HFFc6 (cell line): ENCODE measurements around the gene PNLIPRP1. TPM values are rescaled to one million over a fixed set of nuclear protein-coding genes. Genes with fewer than 3 reads are reported as not detected.

Experiments used
- DNase-seq: peaks from one replicate; pipeline ENCODE4 v3.0.0-alpha.2; 2018
- H3K27ac Mint-ChIP-seq: 2 replicates; pipeline ENCODE4 v1.8.0; 2020; ENCODE audit warnings: mild to moderate bottlenecking, mixed read lengths
- H3K27me3 Mint-ChIP-seq: 2 replicates; pipeline ENCODE4 v1.8.0; 2021; ENCODE audit warnings: mild to moderate bottlenecking, moderate library complexity, mixed read lengths; ENCODE audit not compliant: insufficient read depth
- H3K36me3 Mint-ChIP-seq: 2 replicates; pipeline ENCODE4 v1.8.0; 2021; ENCODE audit warnings: low read depth, mixed read lengths
- H3K4me1 Mint-ChIP-seq: 2 replicates; pipeline ENCODE4 v1.8.0; 2020; ENCODE audit warnings: low read depth, mixed read lengths
- H3K4me3 Mint-ChIP-seq: 2 replicates; pipeline ENCODE4 v1.8.0; 2020; ENCODE audit warnings: mild to moderate bottlenecking, moderate library complexity, mixed read lengths
- H3K9me3 Mint-ChIP-seq: 2 replicates; pipeline ENCODE4 v1.8.0; 2020; ENCODE audit warnings: mild to moderate bottlenecking, mixed read lengths
- CTCF ChIP-seq: fragments of 200-600 bp; sonication (generic); IDR thresholded peaks from 2 replicates; pipeline ENCODE4 v1.5.0; 2021; ENCODE audit warnings: antibody characterized with exemption, mild to moderate bottlenecking
- total RNA-seq, 6 experiments: library from RNA; stranded (reverse); fragmentation: NEBNext Ultra II Directional; extraction: Animal tissue kit (Norgen Biotek cat#: 25700); gene quantifications; 2 replicates in 1 of 6; 3 replicates in 5 of 6; pipeline ENCODE4 v1.2.3, GENCODE V29; 2021

PNLIPRP1 gene
- total RNA-seq, 6 experiments from 2014 or later: not detected

- Mint-ChIP-seq H3K4me3 (no peak overlapping the region), H3K27me3 (peaks cover 5% of the 10 kb centered on the region), H3K4me1 (no peaks in the 10 kb centered on the region), H3K9me3 (no peaks in the 10 kb centered on the region), H3K27ac (no peak overlapping the region), H3K36me3 (no peaks in the 10 kb centered on the region)
- TF ChIP-seq CTCF: no peak
- no peak for DNase-seq
Observed at GRCh38 chr10:116637830-116638229, 47.1 kb downstream of the PNLIPRP1 start.

- TF ChIP-seq CTCF: no peak
- no peak for DNase-seq
- Mint-ChIP-seq H3K27ac (no peak overlapping the region), H3K9me3 (no peaks in the 10 kb centered on the region), H3K36me3 (no peaks in the 10 kb centered on the region), H3K27me3 (peaks cover 13% of the 10 kb centered on the region), H3K4me1 (no peaks in the 10 kb centered on the region), H3K4me3 (no peak overlapping the region)
Observed at GRCh38 chr10:116646502-116646901, 55.7 kb downstream of the PNLIPRP1 start.

- DNase-seq: no peak
- TF ChIP-seq CTCF: no peak
- Mint-ChIP-seq H3K4me3 (no peak overlapping the region), H3K27ac (no peak overlapping the region), H3K36me3 (no peaks in the 10 kb centered on the region), H3K9me3 (no peaks in the 10 kb centered on the region), H3K4me1 (no peaks in the 10 kb centered on the region), H3K27me3 (peaks cover 16% of the 10 kb centered on the region)
Observed at GRCh38 chr10:116648903-116649302, 58.1 kb downstream of the PNLIPRP1 start.

- no peak overlapping the region for H3K4me3 Mint-ChIP-seq
- H3K4me1 Mint-ChIP-seq: peaks cover 8% of the 10 kb centered on the region
- TF ChIP-seq CTCF: no peak
- H3K9me3 Mint-ChIP-seq: no peaks in the 10 kb centered on the region
- DNase-seq: no peak
- H3K27me3 Mint-ChIP-seq: peaks cover 19% of the 10 kb centered on the region
- H3K36me3 Mint-ChIP-seq: no peaks in the 10 kb centered on the region
- no peak overlapping the region for H3K27ac Mint-ChIP-seq
Observed at GRCh38 chr10:116653885-116654284, 63.1 kb downstream of the PNLIPRP1 start.

- peaks cover 8% of the 10 kb centered on the region for H3K4me1 Mint-ChIP-seq
- DNase-seq: no peak
- TF ChIP-seq CTCF: peak; percentile 62
- H3K4me3 Mint-ChIP-seq: no peak overlapping the region
- no peaks in the 10 kb centered on the region for H3K36me3 Mint-ChIP-seq
- no peaks in the 10 kb centered on the region for H3K9me3 Mint-ChIP-seq
- H3K27ac Mint-ChIP-seq: no peak overlapping the region
- H3K27me3 Mint-ChIP-seq: peaks cover 19% of the 10 kb centered on the region
Observed at GRCh38 chr10:116654816-116655215, 64.1 kb downstream of the PNLIPRP1 start.

- Mint-ChIP-seq H3K4me3 (no peak overlapping the region), H3K9me3 (no peaks in the 10 kb centered on the region), H3K4me1 (peaks cover 8% of the 10 kb centered on the region), H3K27ac (no peak overlapping the region), H3K36me3 (no peaks in the 10 kb centered on the region), H3K27me3 (peaks cover 19% of the 10 kb centered on the region)
- no peak for TF ChIP-seq CTCF
- DNase-seq: no peak
Observed at GRCh38 chr10:116655568-116655967, 64.8 kb downstream of the PNLIPRP1 start.
